ENCODE results near the gene AIP. TPM values are rescaled to one million over a fixed set of nuclear protein-coding genes. Genes with fewer than 3 reads are reported as not detected.

The AIP gene
- total RNA-seq, 1 donor from 2014 or later, result 58.8 TPM

GRCh38 chr11:67439321-67440228 is 43.3 kb upstream of the AIP start:
- Mint-ChIP-seq H3K9me3 (ENCODE audit: low read depth) (no peaks in the 10 kb centered on the region), H3K27ac (ENCODE audit: unreplicated experiment) (peak overlapping the region; percentile 54), H3K4me3 (ENCODE audit: unreplicated experiment) (no peak overlapping the region)

GRCh38 chr11:67440229-67441097 is 42.4 kb upstream of the AIP start:
- Mint-ChIP-seq H3K4me3 (ENCODE audit: unreplicated experiment) (no peak overlapping the region), H3K4me1 (ENCODE audit: low read depth) (peaks cover 28% of the 10 kb centered on the region), H3K27ac (ENCODE audit: unreplicated experiment) (peak overlapping the region; percentile 54), H3K27me3 (ENCODE audit: low read depth) (no peaks in the 10 kb centered on the region), H3K36me3 (ENCODE audit: low read depth) (no peaks in the 10 kb centered on the region), H3K9me3 (ENCODE audit: low read depth) (no peaks in the 10 kb centered on the region)
- no peak for DNase-seq (ENCODE audit: low spot score)
- no peak for TF ChIP-seq CTCF (IDR thresholded peaks at IDR 0.05)

More at GRCh38 chr11:67439321-67440228, 43.3 kb upstream of the AIP start:
- DNase-seq (ENCODE audit: low spot score), result peak; percentile 90
- Mint-ChIP-seq H3K27me3 (ENCODE audit: low read depth) (no peaks in the 10 kb centered on the region), H3K36me3 (ENCODE audit: low read depth) (no peaks in the 10 kb centered on the region), H3K4me1 (ENCODE audit: low read depth) (peaks cover 28% of the 10 kb centered on the region)
- peak; percentile 48 for TF ChIP-seq CTCF (IDR thresholded peaks at IDR 0.05)

- Mint-ChIP-seq H3K27ac (ENCODE audit: unreplicated experiment) (peak overlapping the region; percentile 45), H3K9me3 (ENCODE audit: low read depth) (no peaks in the 10 kb centered on the region), H3K36me3 (ENCODE audit: low read depth) (no peaks in the 10 kb centered on the region), H3K4me3 (ENCODE audit: unreplicated experiment) (no peak overlapping the region), H3K27me3 (ENCODE audit: low read depth) (no peaks in the 10 kb centered on the region), H3K4me1 (ENCODE audit: low read depth) (peaks cover 28% of the 10 kb centered on the region)
- TF ChIP-seq CTCF (IDR thresholded peaks at IDR 0.05), result no peak
- DNase-seq (ENCODE audit: low spot score), result no peak
Observed at GRCh38 chr11:67441098-67441563, 41.7 kb upstream of the AIP start.

- Mint-ChIP-seq H3K4me3 (ENCODE audit: unreplicated experiment) (peak overlapping the region; percentile 90), H3K4me1 (ENCODE audit: low read depth) (peaks cover 23% of the 10 kb centered on the region), H3K27me3 (ENCODE audit: low read depth) (no peaks in the 10 kb centered on the region), H3K36me3 (ENCODE audit: low read depth) (no peaks in the 10 kb centered on the region), H3K27ac (ENCODE audit: unreplicated experiment) (peak overlapping the region; percentile 81), H3K9me3 (ENCODE audit: low read depth) (no peaks in the 10 kb centered on the region)
- no peak for TF ChIP-seq CTCF (IDR thresholded peaks at IDR 0.05)
- peak; percentile 91 for DNase-seq (ENCODE audit: low spot score)
Observed at GRCh38 chr11:67441731-67442351, 41.0 kb upstream of the AIP start.
